ENCODE results near the gene TMEM125. TPM values are rescaled to one million over a fixed set of nuclear protein-coding genes. Genes with fewer than 3 reads are reported as not detected.

TMEM125 gene
- polyA plus RNA-seq, 1 experiment, result 0.17 TPM

DNA sequence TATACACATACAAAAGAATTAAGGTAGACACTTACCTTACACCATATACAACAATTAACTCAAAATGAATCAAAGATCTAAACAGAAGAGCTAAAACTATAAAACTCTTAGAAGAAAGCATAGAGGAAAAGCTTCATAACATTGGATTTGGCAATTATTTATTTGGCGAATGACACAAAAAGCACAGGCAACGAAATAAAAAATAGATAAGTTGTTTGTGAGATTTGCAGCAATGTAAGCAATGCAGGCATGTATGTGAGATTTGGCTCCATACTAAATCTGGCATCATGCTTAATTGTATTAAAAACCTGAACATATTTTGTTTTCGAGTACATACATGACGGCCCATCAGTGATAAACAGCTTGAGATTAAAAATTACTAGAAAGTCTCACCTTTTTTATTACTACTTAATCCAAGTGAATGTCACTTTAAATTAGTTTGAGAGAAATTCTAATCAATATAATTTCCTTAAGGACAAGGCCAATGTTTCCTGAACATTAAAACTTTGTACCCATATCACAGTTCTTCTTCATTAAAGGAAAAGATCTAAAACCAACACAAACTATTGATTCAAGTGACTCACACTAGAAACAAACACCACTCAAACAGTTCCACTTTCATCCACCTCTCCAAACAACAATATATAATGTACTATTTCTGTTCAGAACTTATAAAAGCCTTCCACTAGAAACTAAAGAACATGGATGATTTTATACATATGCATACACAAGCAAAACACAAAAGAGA lies 23.1 kb upstream of the TMEM125 start:
- ChIA-PET POLR2A (no interaction called here), CTCF (no interaction called here)
- H3K27me3 ChIP-seq (ENCODE audit: control insufficient read depth, insufficient read depth, low read length), result no peaks in the 10 kb centered on the region; the same call in 1 of the 2 replicates
- no peak for DNase-seq (ENCODE audit: low read depth)
- no peak overlapping the region for H3K4me3 ChIP-seq (ENCODE audit: low read depth, low read length)
- TF ChIP-seq CTCF (IDR thresholded peaks at IDR 0.05; ENCODE audit: insufficient read depth, low read depth, low read length), result no peak
- H3K36me3 ChIP-seq (ENCODE audit: control insufficient read depth, insufficient read depth, low read length), result no peaks in the 10 kb centered on the region

GRCh38 chr1:43247256-43247921 lies 22.4 kb upstream of the TMEM125 start:
- TF ChIP-seq CTCF (IDR thresholded peaks at IDR 0.05; ENCODE audit: insufficient read depth, low read depth, low read length), result no peak
- no peak overlapping the region for H3K4me3 ChIP-seq (ENCODE audit: low read depth, low read length)
- no peaks in the 10 kb centered on the region; the same call in 1 of the 2 replicates for H3K27me3 ChIP-seq (ENCODE audit: control insufficient read depth, insufficient read depth, low read length)
- no peaks in the 10 kb centered on the region for H3K36me3 ChIP-seq (ENCODE audit: control insufficient read depth, insufficient read depth, low read length)
- ChIA-PET POLR2A (no interaction called here), CTCF (no interaction called here)
- DNase-seq (ENCODE audit: low read depth), result no peak

- no peak for DNase-seq (ENCODE audit: low read depth)
- CTCF ChIA-PET, result interaction anchor here (0.8 kb wide), 1 partner anchor 128 kb away, joined by 3 read pairs; no protein-coding TSS in a partner anchor
- H3K4me3 ChIP-seq (ENCODE audit: low read depth, low read length), result no peak overlapping the region
- no peaks in the 10 kb centered on the region for H3K36me3 ChIP-seq (ENCODE audit: control insufficient read depth, insufficient read depth, low read length)
- H3K27me3 ChIP-seq (ENCODE audit: control insufficient read depth, insufficient read depth, low read length), result peaks cover 8% of the 10 kb centered on the region
- TF ChIP-seq CTCF (IDR thresholded peaks at IDR 0.05; ENCODE audit: insufficient read depth, low read depth, low read length), result no peak
- POLR2A ChIA-PET, result no interaction called here
These were observed 19.4 kb upstream of the TMEM125 start for GRCh38 chr1:43250351-43250761.

DNA sequence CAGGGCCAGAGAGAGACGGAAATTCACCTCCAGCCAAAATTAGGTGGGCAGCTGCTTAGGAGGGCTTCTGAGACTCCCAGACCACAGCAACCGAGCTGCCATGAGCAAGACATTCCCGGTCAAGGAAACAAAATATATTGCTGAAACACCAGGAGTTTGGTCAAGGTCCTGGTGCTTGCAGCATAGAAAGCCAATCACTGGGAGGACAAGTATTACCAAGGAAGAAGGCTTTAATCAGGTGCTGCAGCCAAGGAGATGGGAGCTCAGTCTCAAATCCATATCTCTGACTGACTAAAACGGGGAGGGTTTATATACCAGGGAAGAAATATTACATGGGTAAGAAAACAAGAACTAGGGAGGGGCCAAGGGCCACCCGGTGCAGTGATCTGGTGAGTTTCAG lies 18.8 kb upstream of the TMEM125 start:
- ChIA-PET CTCF (interaction anchor here (0.8 kb wide), 1 partner anchor 128 kb away, joined by 3 read pairs; no protein-coding TSS in a partner anchor), POLR2A (no interaction called here)
- Histone ChIP-seq H3K36me3 (ENCODE audit: control insufficient read depth, insufficient read depth, low read length) (no peaks in the 10 kb centered on the region), H3K27me3 (ENCODE audit: control insufficient read depth, insufficient read depth, low read length) (peaks cover 8% of the 10 kb centered on the region), H3K4me3 (ENCODE audit: low read depth, low read length) (no peak overlapping the region)
- DNase-seq (ENCODE audit: low read depth), result no peak
- TF ChIP-seq CTCF (IDR thresholded peaks at IDR 0.05; ENCODE audit: insufficient read depth, low read depth, low read length), result no peak

- CTCF ChIA-PET, result no interaction called here
- peaks cover 8% of the 10 kb centered on the region for H3K27me3 ChIP-seq (ENCODE audit: control insufficient read depth, insufficient read depth, low read length)
- DNase-seq (ENCODE audit: low read depth), result no peak
- POLR2A ChIA-PET, result no interaction called here
- no peak for TF ChIP-seq CTCF (IDR thresholded peaks at IDR 0.05; ENCODE audit: insufficient read depth, low read depth, low read length)
- no peak overlapping the region for H3K4me3 ChIP-seq (ENCODE audit: low read depth, low read length)
- no peaks in the 10 kb centered on the region for H3K36me3 ChIP-seq (ENCODE audit: control insufficient read depth, insufficient read depth, low read length)
These were observed 17.6 kb upstream of the TMEM125 start for GRCh38 chr1:43252225-43252624.

All from BJ (cell line).